DND-41 (cell line): ENCODE measurements around the gene KSR2.

Experiments
- ATAC-seq: fragments of 200-7000 bp; cut with Tn5 transposase; 3 replicates; pipeline ENCODE4 v1.9.1; 2021; ENCODE audit warnings: low read depth; ENCODE audit not compliant: insufficient read depth
- DNase-seq: peaks from one replicate; pipeline ENCODE4 v3.0.0-alpha.2; 2020
- H2AFZ ChIP-seq: 2 replicates; pipeline ENCODE4 v1.6.0; 2012; ENCODE audit warnings: low read depth, low read length
- H3K27ac ChIP-seq: 2 replicates; pipeline ENCODE4 v1.5.1; 2012; ENCODE audit warnings: low read length, inconsistent platforms
- H3K27me3 ChIP-seq: fragments of 200-600 bp; sonication (generic); 2 replicates; pipeline ENCODE4 v1.6.0; 2012; ENCODE audit warnings: low read length, mild to moderate bottlenecking, inconsistent platforms; ENCODE audit not compliant: insufficient read depth, poor library complexity
- H3K36me3 ChIP-seq: 2 replicates; pipeline ENCODE4 v1.5.1; 2012; ENCODE audit warnings: low read length, inconsistent platforms; ENCODE audit not compliant: insufficient read depth
- H3K4me1 ChIP-seq: 2 replicates; pipeline ENCODE4 v1.5.1; 2012; ENCODE audit warnings: mild to moderate bottlenecking, low read length; ENCODE audit not compliant: insufficient read depth
- H3K4me2 ChIP-seq: 2 replicates; pipeline ENCODE4 v1.6.0; 2012; ENCODE audit warnings: mild to moderate bottlenecking, moderate library complexity, low read length, inconsistent platforms; ENCODE audit not compliant: insufficient read depth
- H3K4me3 ChIP-seq, 2 experiments: fragments of 200-600 bp in 1 of 2; shearing (Covaris generic) in 1 of 2; 2 replicates each; pipeline ENCODE4 v1.5.1; 2012 to 2016; ENCODE audit warnings: inconsistent platforms in 2 of 2, low read length in 2 of 2, mild to moderate bottlenecking in 2 of 2, low read depth in 1 of 2, moderate library complexity in 1 of 2
- H3K79me2 ChIP-seq: 2 replicates; pipeline ENCODE4 v1.6.0; 2012; ENCODE audit warnings: low read length, inconsistent platforms; ENCODE audit not compliant: insufficient read depth
- H3K9ac ChIP-seq: 2 replicates; pipeline ENCODE4 v1.6.0; 2012; ENCODE audit warnings: low read depth, mild to moderate bottlenecking, inconsistent platforms, low read length, moderate library complexity
- H3K9me3 ChIP-seq: 2 replicates; pipeline ENCODE4 v1.5.1; 2012; ENCODE audit warnings: low read length, moderate library complexity, mild to moderate bottlenecking, inconsistent platforms; ENCODE audit not compliant: insufficient read depth, severe bottlenecking
- H4K20me1 ChIP-seq: 2 replicates; pipeline ENCODE4 v1.6.0; 2012; ENCODE audit warnings: low read length; ENCODE audit not compliant: insufficient read depth
- CTCF ChIP-seq: IDR thresholded peaks from 2 replicates; pipeline ENCODE4 v1.5.1; 2012; ENCODE audit warnings: borderline replicate concordance, low read length, moderate library complexity, mild to moderate bottlenecking; ENCODE audit not compliant: poor library complexity, severe bottlenecking; ENCODE audit errors: extremely low read depth
- EZH2 ChIP-seq: IDR thresholded peaks from 3 replicates; pipeline ENCODE4 v1.6.1; 2012; ENCODE audit warnings: borderline replicate concordance, low read depth, mild to moderate bottlenecking, moderate library complexity, low read length, inconsistent platforms; ENCODE audit not compliant: severe bottlenecking

KSR2 gene

DNA sequence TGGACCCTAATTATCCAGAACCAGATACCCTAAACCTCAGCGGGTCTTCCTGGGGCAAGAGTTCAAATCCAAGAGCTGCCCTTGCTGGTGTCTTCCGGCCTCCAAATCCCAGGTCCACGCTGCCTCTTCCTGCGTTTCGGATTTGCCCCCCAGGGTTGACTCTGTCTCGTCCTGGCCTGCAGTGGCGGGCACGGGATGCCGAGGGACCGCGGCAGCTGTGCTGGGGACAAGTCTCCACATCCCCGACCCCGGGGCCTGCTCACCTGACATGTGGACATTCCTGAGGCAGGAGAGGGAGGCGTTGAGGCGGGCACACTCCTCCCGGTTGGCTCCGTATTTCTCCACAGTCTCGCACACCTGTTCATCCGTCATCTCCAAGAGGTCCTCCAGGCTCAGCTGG, 113.6 kb downstream of the KSR2 start:
- no peaks in the 10 kb centered on the region for H3K36me3 ChIP-seq
- H3K4me2 ChIP-seq, result no peak overlapping the region
- H2AFZ ChIP-seq, result no peak overlapping the region
- DNase-seq (no peak), ATAC-seq (no peak)
- H3K9me3 ChIP-seq, result no peaks in the 10 kb centered on the region
- no peaks in the 10 kb centered on the region for H3K27me3 ChIP-seq
- H3K4me1 ChIP-seq, result no peaks in the 10 kb centered on the region
- H4K20me1 ChIP-seq, result no peaks in the 10 kb centered on the region
- H3K27ac ChIP-seq, result no peak overlapping the region
- no peak overlapping the region for H3K9ac ChIP-seq
- H3K4me3 ChIP-seq, result no peak overlapping the region
- H3K79me2 ChIP-seq, result no peaks in the 10 kb centered on the region
- TF ChIP-seq EZH2 (no peak), CTCF (no peak)

GRCh38 chr12:117854339-117855012, 114.3 kb downstream of the KSR2 start:
- DNase-seq, result peak; percentile 63
- Histone ChIP-seq H3K4me2 (no peak overlapping the region), H3K36me3 (no peaks in the 10 kb centered on the region), H2AFZ (no peak overlapping the region), H3K4me3 (no peak overlapping the region), H3K27me3 (no peaks in the 10 kb centered on the region), H3K79me2 (no peaks in the 10 kb centered on the region), H3K4me1 (no peaks in the 10 kb centered on the region), H3K9ac (no peak overlapping the region), H3K9me3 (no peaks in the 10 kb centered on the region), H3K27ac (no peak overlapping the region), H4K20me1 (no peaks in the 10 kb centered on the region)
- ATAC-seq, result peak; percentile 82
- TF ChIP-seq EZH2 (no peak), CTCF (peak; percentile 90)

DNA sequence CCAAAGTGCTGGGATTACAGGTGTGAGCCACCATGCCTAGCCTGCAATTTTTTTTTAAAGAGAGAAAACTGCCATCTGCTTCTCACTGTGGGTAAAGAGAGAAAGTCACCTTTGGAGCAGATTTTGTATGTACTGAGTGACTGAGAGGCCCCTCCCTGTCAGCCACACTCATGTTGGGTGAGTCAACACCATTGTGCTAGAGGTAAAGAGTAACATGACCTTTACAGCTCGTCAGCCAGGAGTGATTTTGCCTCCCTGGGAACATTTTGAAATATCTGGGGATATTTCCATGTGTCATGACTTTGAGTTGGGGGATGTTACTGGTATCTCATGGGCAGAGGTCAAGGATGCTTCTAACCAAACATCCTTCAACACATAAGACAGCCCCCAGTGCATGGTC, 115.2 kb downstream of the KSR2 start:
- TF ChIP-seq EZH2 (no peak), CTCF (no peak)
- DNase-seq (no peak), ATAC-seq (no peak)
- H4K20me1 ChIP-seq, result no peaks in the 10 kb centered on the region
- no peak overlapping the region for H3K4me3 ChIP-seq
- H3K9ac ChIP-seq, result no peak overlapping the region
- no peaks in the 10 kb centered on the region for H3K36me3 ChIP-seq
- H3K4me1 ChIP-seq, result no peaks in the 10 kb centered on the region
- no peak overlapping the region for H3K4me2 ChIP-seq
- no peaks in the 10 kb centered on the region for H3K79me2 ChIP-seq
- no peak overlapping the region for H3K27ac ChIP-seq
- no peaks in the 10 kb centered on the region for H3K9me3 ChIP-seq
- no peak overlapping the region for H2AFZ ChIP-seq
- H3K27me3 ChIP-seq, result peaks cover 5% of the 10 kb centered on the region

- no peak overlapping the region for H3K4me2 ChIP-seq
- H3K4me3 ChIP-seq, result no peak overlapping the region
- peak; percentile 84 for TF ChIP-seq CTCF
- TF ChIP-seq EZH2, result no peak
- peaks cover 17% of the 10 kb centered on the region for H3K27me3 ChIP-seq
- H2AFZ ChIP-seq, result no peak overlapping the region
- H3K9me3 ChIP-seq, result no peaks in the 10 kb centered on the region
- H4K20me1 ChIP-seq, result no peaks in the 10 kb centered on the region
- no peaks in the 10 kb centered on the region for H3K79me2 ChIP-seq
- H3K4me1 ChIP-seq, result no peaks in the 10 kb centered on the region
- H3K27ac ChIP-seq, result no peak overlapping the region
- no peak overlapping the region for H3K9ac ChIP-seq
- peak; percentile 68 for ATAC-seq
- DNase-seq, result no peak
- no peaks in the 10 kb centered on the region for H3K36me3 ChIP-seq
Measured at GRCh38 chr12:117850048-117850447, 118.7 kb downstream of the KSR2 start.
